MM.1S (cell line): ENCODE measurements around the gene DNAI2.

Experiments used
- DNase-seq: peaks from one replicate; pipeline ENCODE4 v3.0.0-alpha.2; 2015
- H2AFZ ChIP-seq: fragments of 300-600 bp; sonication (generic); 2 replicates; pipeline ENCODE4 v1.6.0; 2016; ENCODE audit warnings: antibody characterized with exemption, low read length
- H3F3A ChIP-seq: fragments of 300-600 bp; sonication (generic); 2 replicates; pipeline ENCODE4 v1.6.1; 2016; ENCODE audit warnings: mild to moderate bottlenecking, antibody characterized with exemption, low read length, moderate library complexity, mixed read lengths; ENCODE audit not compliant: insufficient read depth
- H3K27ac ChIP-seq: fragments of 300-600 bp; sonication (generic); 2 replicates; pipeline ENCODE4 v1.5.1; 2016; ENCODE audit warnings: mild to moderate bottlenecking, low read length
- H3K27me3 ChIP-seq: fragments of 300-600 bp; sonication (generic); replicated peaks from 2 replicates; pipeline ENCODE4 v1.6.0; 2016; ENCODE audit warnings: low read length; ENCODE audit not compliant: insufficient read depth
- H3K36me3 ChIP-seq: fragments of 300-600 bp; sonication (generic); replicated peaks from 2 replicates; pipeline ENCODE4 v1.6.1; 2016; ENCODE audit warnings: mild to moderate bottlenecking, low read length, mixed read lengths; ENCODE audit not compliant: insufficient read depth
- H3K4me1 ChIP-seq: fragments of 300-600 bp; sonication (generic); 2 replicates; pipeline ENCODE4 v1.6.1; 2016; ENCODE audit warnings: low read length, mixed read lengths
- H3K4me2 ChIP-seq: fragments of 300-600 bp; sonication (generic); 2 replicates; pipeline ENCODE4 v1.6.0; 2016; ENCODE audit warnings: low read depth, low read length
- H3K4me3 ChIP-seq: fragments of 300-600 bp; sonication (generic); 2 replicates; pipeline ENCODE4 v1.5.1; 2016; ENCODE audit warnings: low read length, mixed read lengths
- H3K79me2 ChIP-seq: fragments of 300-600 bp; sonication (generic); 2 replicates; pipeline ENCODE4 v1.6.1; 2016; ENCODE audit warnings: mixed run types, low read length, mixed read lengths
- H3K9ac ChIP-seq: fragments of 300-600 bp; sonication (generic); 2 replicates; pipeline ENCODE4 v1.6.1; 2016; ENCODE audit warnings: low read length, mixed read lengths
- H3K9me2 ChIP-seq: fragments of 300-600 bp; sonication (generic); replicated peaks from 2 replicates; pipeline ENCODE4 v1.6.1; 2016; ENCODE audit warnings: mild to moderate bottlenecking, low read length, mixed read lengths; ENCODE audit not compliant: insufficient read depth
- H3K9me3 ChIP-seq: fragments of 300-600 bp; sonication (generic); replicated peaks from 2 replicates; pipeline ENCODE4 v1.6.1; 2016; ENCODE audit warnings: mild to moderate bottlenecking, low read length, mixed read lengths; ENCODE audit not compliant: insufficient read depth
- H4K20me1 ChIP-seq: fragments of 300-600 bp; sonication (generic); 2 replicates; pipeline ENCODE4 v1.6.1; 2016; ENCODE audit warnings: mild to moderate bottlenecking, low read length, moderate library complexity, mixed read lengths; ENCODE audit not compliant: insufficient read depth
- EZH2 ChIP-seq: fragments of 300-600 bp; sonication (generic); optimal IDR thresholded peaks from 2 replicates; pipeline ENCODE3; 2017; ENCODE audit warnings: low read depth, mild to moderate bottlenecking, antibody characterized with exemption, low read length, mixed read lengths
- EZH2phosphoT487 ChIP-seq: fragments of 300-600 bp; sonication (generic); IDR thresholded peaks from 2 replicates; pipeline ENCODE4 v1.6.1; 2018; ENCODE audit warnings: antibody characterized with exemption, low read length
- TF ChIP-seq, protein P1 (sequence below): fragments of 300-600 bp; sonication (generic); IDR thresholded peaks from 2 replicates; pipeline ENCODE4 v1.5.1; 2016; ENCODE audit warnings: antibody characterized with exemption, low read length, mixed read lengths

DNAI2 gene

DNA sequence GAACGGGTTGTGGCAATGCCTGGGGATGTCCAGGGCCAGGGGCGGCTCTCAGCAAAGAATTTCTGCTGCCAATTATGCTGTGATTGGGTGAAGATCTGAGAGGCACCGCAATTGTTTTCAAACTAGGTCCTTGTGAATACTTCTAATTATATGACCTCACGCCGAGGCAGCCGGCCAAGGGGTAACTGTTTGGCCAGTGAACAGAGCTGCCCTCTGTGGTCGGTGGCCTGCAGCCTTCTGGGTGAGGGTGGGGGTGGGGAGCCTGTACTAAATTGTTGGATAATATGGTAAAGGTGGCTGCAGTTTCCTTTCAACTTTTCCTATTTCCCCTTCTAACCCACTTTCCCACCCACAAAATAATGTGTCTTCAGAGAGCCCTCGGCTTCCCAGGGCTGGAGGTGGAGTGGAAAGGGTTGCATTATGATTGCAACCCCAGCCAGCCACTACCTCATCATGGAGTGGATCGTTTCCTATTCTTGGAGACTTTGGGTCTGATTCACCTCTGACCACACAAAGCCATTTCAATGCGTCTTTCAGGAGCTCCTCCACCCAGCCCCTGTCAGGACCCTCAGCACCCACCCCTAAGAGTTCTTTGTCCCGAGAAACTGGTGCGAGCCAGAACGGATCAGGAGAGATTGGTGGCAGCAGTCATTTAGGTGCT lies 2.0 kb upstream of the DNAI2 start:
- Histone ChIP-seq H3K36me3 (no peaks in the 10 kb centered on the region), H3K27ac (no peak overlapping the region), H3K9me2 (no peaks in the 10 kb centered on the region), H4K20me1 (no peaks in the 10 kb centered on the region), H3K4me2 (no peak overlapping the region), H3K27me3 (peaks cover 95% of the 10 kb centered on the region), H3K4me1 (peaks cover 7% of the 10 kb centered on the region; the same call in 1 of the 2 replicates), H2AFZ (no peak overlapping the region), H3K4me3 (no peak overlapping the region), H3K9ac (no peak overlapping the region), H3K79me2 (no peaks in the 10 kb centered on the region), H3F3A (no peaks in the 10 kb centered on the region), H3K9me3 (no peaks in the 10 kb centered on the region)
- no peak for DNase-seq
- no peak for TF ChIP-seq EZH2phosphoT487
- TF ChIP-seq, protein P1, sequence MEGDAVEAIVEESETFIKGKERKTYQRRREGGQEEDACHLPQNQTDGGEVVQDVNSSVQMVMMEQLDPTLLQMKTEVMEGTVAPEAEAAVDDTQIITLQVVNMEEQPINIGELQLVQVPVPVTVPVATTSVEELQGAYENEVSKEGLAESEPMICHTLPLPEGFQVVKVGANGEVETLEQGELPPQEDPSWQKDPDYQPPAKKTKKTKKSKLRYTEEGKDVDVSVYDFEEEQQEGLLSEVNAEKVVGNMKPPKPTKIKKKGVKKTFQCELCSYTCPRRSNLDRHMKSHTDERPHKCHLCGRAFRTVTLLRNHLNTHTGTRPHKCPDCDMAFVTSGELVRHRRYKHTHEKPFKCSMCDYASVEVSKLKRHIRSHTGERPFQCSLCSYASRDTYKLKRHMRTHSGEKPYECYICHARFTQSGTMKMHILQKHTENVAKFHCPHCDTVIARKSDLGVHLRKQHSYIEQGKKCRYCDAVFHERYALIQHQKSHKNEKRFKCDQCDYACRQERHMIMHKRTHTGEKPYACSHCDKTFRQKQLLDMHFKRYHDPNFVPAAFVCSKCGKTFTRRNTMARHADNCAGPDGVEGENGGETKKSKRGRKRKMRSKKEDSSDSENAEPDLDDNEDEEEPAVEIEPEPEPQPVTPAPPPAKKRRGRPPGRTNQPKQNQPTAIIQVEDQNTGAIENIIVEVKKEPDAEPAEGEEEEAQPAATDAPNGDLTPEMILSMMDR = no peak

DNA sequence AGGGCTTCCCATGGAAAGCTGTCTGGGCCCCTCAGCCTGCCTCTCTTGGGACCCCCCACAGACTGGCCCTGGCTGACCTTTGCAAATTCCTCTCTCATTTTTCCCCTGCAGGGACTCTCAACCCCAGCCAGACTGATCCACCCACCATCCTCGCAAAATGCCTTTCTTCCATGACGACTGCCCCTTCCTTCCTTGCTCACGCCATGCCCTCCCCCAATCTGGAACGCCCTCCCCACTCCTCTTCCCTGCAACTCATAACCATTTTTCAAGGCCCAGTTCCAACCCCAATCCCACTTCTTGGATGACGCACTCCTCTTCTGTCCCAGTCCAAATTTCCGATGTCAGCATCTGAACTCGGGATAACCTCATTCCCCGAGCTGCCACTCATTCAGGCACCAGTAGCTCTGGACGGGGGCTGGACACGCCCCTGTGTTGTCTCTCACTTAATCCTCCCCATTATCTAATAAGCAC lies 1.3 kb upstream of the DNAI2 start:
- H3K4me1 ChIP-seq = peaks cover 7% of the 10 kb centered on the region; the same call in 1 of the 2 replicates
- no peaks in the 10 kb centered on the region for H3K79me2 ChIP-seq
- no peak overlapping the region for H3K27ac ChIP-seq
- no peak for DNase-seq
- H3K9ac ChIP-seq = no peak overlapping the region
- TF ChIP-seq EZH2phosphoT487 (no peak), EZH2 (no peak)
- TF ChIP-seq, protein P1 = no peak
- H3K9me2 ChIP-seq = no peaks in the 10 kb centered on the region
- H3K4me3 ChIP-seq = no peak overlapping the region
- H3K4me2 ChIP-seq = no peak overlapping the region
- no peaks in the 10 kb centered on the region for H3K9me3 ChIP-seq
- H3F3A ChIP-seq = no peaks in the 10 kb centered on the region
- peaks cover 95% of the 10 kb centered on the region for H3K27me3 ChIP-seq
- H3K36me3 ChIP-seq = no peaks in the 10 kb centered on the region
- no peaks in the 10 kb centered on the region for H4K20me1 ChIP-seq
- no peak overlapping the region for H2AFZ ChIP-seq

DNA sequence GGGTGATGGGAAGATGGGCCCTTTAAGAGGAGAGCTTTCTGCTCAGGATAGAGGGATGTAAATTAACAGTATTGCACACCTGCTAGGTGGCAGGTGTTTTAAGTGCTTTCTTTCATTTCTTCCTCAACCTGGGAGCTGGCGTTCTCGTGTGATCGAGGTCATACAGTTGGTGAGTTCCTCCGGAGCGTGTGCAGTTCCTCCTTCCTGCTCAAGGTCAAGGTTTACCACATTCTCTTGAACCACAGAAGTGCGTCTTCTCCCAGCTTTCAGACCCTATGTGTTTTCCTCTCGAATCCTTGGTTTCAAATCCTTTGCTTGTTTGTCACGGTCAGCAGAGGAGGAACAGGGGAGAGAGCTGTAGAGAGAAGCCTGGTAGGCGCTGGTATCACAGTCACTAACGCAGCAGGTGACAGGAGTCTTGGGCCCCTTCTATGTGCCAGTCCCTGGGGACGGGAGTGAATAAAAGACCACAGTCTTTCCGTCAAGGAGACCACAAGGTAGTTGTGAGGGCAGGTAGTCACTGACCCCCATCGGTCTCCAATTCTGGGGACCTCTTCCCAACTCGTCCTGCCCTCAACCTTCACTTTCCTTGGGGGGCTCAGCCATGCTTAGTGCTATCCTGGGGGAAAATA lies 791 bp downstream of the DNAI2 start:
- H3K36me3 ChIP-seq = no peaks in the 10 kb centered on the region
- H4K20me1 ChIP-seq = no peaks in the 10 kb centered on the region
- DNase-seq = no peak
- H3K79me2 ChIP-seq = no peaks in the 10 kb centered on the region
- no peak overlapping the region for H3K9ac ChIP-seq
- no peak overlapping the region for H3K4me3 ChIP-seq
- H3K9me3 ChIP-seq = no peaks in the 10 kb centered on the region
- no peaks in the 10 kb centered on the region for H3F3A ChIP-seq
- peaks cover 7% of the 10 kb centered on the region; the same call in 1 of the 2 replicates for H3K4me1 ChIP-seq
- H2AFZ ChIP-seq = 0 out of 2 replicates have a peak overlapping the region, but pooled peaks have one; percentile 4
- no peaks in the 10 kb centered on the region for H3K9me2 ChIP-seq
- H3K27me3 ChIP-seq = peaks cover 83% of the 10 kb centered on the region
- no peak for TF ChIP-seq EZH2phosphoT487
- no peak for TF ChIP-seq EZH2
- no peak overlapping the region for H3K27ac ChIP-seq
- H3K4me2 ChIP-seq = peak overlapping the region; percentile 29
